PC-9 (cell line): ENCODE data around the gene LAPTM5. TPM values are rescaled to one million over a fixed set of nuclear protein-coding genes. Genes with fewer than 3 reads are reported as not detected.

ENCODE experiments used
- BruUV-seq: library from RNA; stranded (reverse); fragments of 400-500 nt; replicated peaks from 2 replicates; lab custom pipeline; 2021; lab: Mats Ljungman, UMichigan
- CTCF ChIA-PET: fragments of 300-600 bp; sonication (Branson Sonifier 250); formaldehyde crosslinking; loops from one replicate; lab custom pipeline; 2022; ENCODE audit warnings: antibody characterized with exemption; lab: Charles Lee
- POLR2A ChIA-PET: fragments of 300-600 bp; sonication (Branson Sonifier 250); formaldehyde crosslinking; loops from one replicate; lab custom pipeline; 2022; ENCODE audit warnings: antibody characterized with exemption; ENCODE audit not compliant: unreplicated experiment; lab: Charles Lee
- DNase-seq, 2 experiments: peaks; one replicate each; pipeline versions ENCODE4 v3.0.0 to v3.0.0-alpha.2; 2015 to 2022; ENCODE audit warnings: mixed read lengths in 1 of 2
- H2AFZ ChIP-seq: fragments of 200-600 bp; sonication (generic); 2 replicates; pipeline ENCODE4 v1.8.1; 2017; ENCODE audit warnings: antibody characterized with exemption
- H3F3A ChIP-seq: fragments of 200-600 bp; sonication (generic); 2 replicates; pipeline ENCODE4 v1.8.1; 2017; ENCODE audit warnings: antibody characterized with exemption, mild to moderate bottlenecking, low read depth; ENCODE audit not compliant: insufficient read depth
- H3K27ac ChIP-seq: fragments of 200-600 bp; sonication (generic); 2 replicates; pipeline ENCODE4 v1.6.1; 2016; ENCODE audit warnings: mixed run types
- H3K27me3 ChIP-seq: fragments of 200-600 bp; sonication (generic); 2 replicates; pipeline ENCODE4 v1.6.1; 2016; ENCODE audit warnings: low read depth, mixed run types; ENCODE audit not compliant: insufficient read depth
- H3K36me3 ChIP-seq: fragments of 200-600 bp; sonication (generic); 2 replicates; pipeline ENCODE4 v1.6.1; 2016; ENCODE audit warnings: low read depth, mixed run types
- H3K4me1 ChIP-seq: fragments of 200-600 bp; sonication (generic); replicated peaks from 2 replicates; pipeline ENCODE4 v1.6.1; 2016; ENCODE audit warnings: mixed run types; ENCODE audit not compliant: insufficient read depth
- H3K4me2 ChIP-seq: fragments of 200-600 bp; sonication (generic); 2 replicates; pipeline ENCODE4 v1.6.1; 2017; ENCODE audit warnings: mixed run types
- H3K4me3 ChIP-seq: fragments of 200-600 bp; sonication (generic); 2 replicates; pipeline ENCODE4 v1.6.1; 2016; ENCODE audit warnings: mixed run types
- H3K79me2 ChIP-seq: fragments of 200-600 bp; sonication (generic); 2 replicates; pipeline ENCODE4 v1.6.1; 2017; ENCODE audit warnings: low read depth, mixed run types
- H3K9me2 ChIP-seq: fragments of 200-600 bp; sonication (generic); 2 replicates; pipeline ENCODE4 v1.8.1; 2017; ENCODE audit warnings: mild to moderate bottlenecking; ENCODE audit not compliant: insufficient read depth
- H3K9me3 ChIP-seq: fragments of 200-600 bp; sonication (generic); 2 replicates; pipeline ENCODE4 v1.8.1; 2016; ENCODE audit warnings: low read depth; ENCODE audit not compliant: insufficient read depth
- H4K20me1 ChIP-seq: fragments of 200-600 bp; sonication (generic); 2 replicates; pipeline ENCODE4 v1.8.1; 2017; ENCODE audit not compliant: insufficient read depth
- EZH2 ChIP-seq: fragments of 200-600 bp; sonication (generic); IDR thresholded peaks from 2 replicates; pipeline ENCODE4 v1.8.0; 2017; ENCODE audit warnings: antibody characterized with exemption, low read depth
- intact Hi-C: fragments of 100-400 bp; cut with micrococcal nuclease; formaldehyde crosslinking; loops from one replicate; pipeline ENCODE4 v1.10.0; 2022; ENCODE audit not compliant: unreplicated experiment
- total RNA-seq: library from RNA; stranded (reverse); gene quantifications from 2 replicates; pipeline ENCODE4 v1.2.3, GENCODE V29; 2021
- TF ChIP-seq, protein P1 (sequence below): fragments of 200-600 bp; sonication (generic); conservative IDR thresholded peaks from 2 replicates; pipeline ENCODE4 v1.6.1; 2017; ENCODE audit warnings: mixed run types, antibody characterized with exemption, mild to moderate bottlenecking, moderate library complexity

LAPTM5 gene
- total RNA-seq, 1 experiment from 2014 or later = 5.0 TPM

DNA sequence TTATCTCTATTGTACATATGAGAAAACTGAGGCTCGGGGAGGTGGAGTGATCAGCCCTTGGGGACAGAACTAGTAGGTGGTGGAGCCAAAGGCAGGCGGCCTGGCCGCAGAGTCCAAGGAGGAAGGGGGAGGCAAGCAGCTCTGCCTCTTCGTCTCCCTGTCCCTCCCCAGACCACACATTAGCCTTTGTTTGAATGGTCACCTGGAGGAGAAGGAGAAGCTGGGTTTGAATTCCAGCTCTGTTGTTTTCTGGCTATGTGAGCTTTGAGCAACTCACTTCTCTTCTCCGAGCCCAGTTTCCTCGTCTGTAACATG lies 21.4 kb upstream of the LAPTM5 start:
- CTCF ChIA-PET = interaction anchor here (1.1 to 2.8 kb wide), 3 partner anchors 51 to 132 kb away, joined by 4 to 84 read pairs (median 13); no protein-coding TSS in a partner anchor
- Histone ChIP-seq H3K27me3 (no peaks in the 10 kb centered on the region), H3K9me3 (no peaks in the 10 kb centered on the region), H3K36me3 (no peaks in the 10 kb centered on the region), H3K4me2 (no peak overlapping the region), H3K4me3 (no peak overlapping the region), H3K27ac (no peak overlapping the region), H4K20me1 (no peaks in the 10 kb centered on the region), H3K79me2 (no peaks in the 10 kb centered on the region), H3K4me1 (peaks cover 10% of the 10 kb centered on the region; the same call in 1 of the 2 replicates), H3K9me2 (no peaks in the 10 kb centered on the region), H3F3A (0 out of 2 replicates have a peak, but pooled peaks cover 4% of the 10 kb centered on the region), H2AFZ (no peak overlapping the region)
- no peak for DNase-seq
- no TSS peak for BruUV-seq
- TF ChIP-seq, protein P1, sequence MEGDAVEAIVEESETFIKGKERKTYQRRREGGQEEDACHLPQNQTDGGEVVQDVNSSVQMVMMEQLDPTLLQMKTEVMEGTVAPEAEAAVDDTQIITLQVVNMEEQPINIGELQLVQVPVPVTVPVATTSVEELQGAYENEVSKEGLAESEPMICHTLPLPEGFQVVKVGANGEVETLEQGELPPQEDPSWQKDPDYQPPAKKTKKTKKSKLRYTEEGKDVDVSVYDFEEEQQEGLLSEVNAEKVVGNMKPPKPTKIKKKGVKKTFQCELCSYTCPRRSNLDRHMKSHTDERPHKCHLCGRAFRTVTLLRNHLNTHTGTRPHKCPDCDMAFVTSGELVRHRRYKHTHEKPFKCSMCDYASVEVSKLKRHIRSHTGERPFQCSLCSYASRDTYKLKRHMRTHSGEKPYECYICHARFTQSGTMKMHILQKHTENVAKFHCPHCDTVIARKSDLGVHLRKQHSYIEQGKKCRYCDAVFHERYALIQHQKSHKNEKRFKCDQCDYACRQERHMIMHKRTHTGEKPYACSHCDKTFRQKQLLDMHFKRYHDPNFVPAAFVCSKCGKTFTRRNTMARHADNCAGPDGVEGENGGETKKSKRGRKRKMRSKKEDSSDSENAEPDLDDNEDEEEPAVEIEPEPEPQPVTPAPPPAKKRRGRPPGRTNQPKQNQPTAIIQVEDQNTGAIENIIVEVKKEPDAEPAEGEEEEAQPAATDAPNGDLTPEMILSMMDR = no peak
- no peak for TF ChIP-seq EZH2
- intact Hi-C loops = loop anchor here (1.0 kb wide), 1 partner anchor 60 kb away; no protein-coding TSS in a partner anchor
- POLR2A ChIA-PET = no interaction called here

DNA sequence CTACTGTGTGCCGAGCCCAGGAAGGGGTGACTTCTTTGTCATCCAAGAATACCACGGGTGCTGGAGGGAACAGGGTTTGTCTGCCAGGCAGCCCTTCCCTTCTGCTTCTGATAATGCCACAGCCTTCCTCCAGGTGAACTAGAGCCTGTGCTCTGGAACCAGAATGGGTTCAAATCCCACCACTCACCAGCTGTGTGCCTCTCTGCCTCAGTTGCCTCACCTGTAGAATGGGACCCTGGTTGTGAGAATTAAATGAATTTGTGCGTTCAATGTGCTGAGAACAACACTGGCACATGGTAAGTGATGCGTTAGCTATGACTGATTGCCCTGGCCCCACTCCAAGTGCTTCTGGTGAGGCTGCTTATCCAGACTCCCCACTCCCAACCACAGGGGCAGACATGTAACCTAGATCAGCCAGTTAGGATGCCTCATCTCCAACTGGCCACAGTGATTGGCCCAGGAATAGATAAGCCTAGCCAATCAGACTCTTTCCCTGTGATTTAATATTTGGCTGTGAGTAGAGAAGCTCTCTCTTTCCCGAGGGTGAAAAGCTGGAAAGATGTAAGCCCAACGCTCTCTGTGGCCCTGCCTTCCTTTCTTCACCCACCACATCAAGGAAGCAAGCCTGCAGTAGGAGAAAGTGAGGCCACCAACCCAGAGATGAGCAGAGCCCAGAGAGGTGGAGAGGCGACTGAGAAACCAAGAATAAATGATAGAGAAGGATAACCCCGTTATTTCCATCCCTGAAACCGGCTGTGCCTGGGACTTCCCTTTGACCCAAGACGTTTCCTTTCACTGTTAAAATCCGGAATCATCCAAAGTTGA lies 20.8 kb upstream of the LAPTM5 start:
- no peak for TF ChIP-seq EZH2
- TF ChIP-seq, protein P1 = no peak
- H3K9me2 ChIP-seq = no peaks in the 10 kb centered on the region
- no peak overlapping the region for H3K27ac ChIP-seq
- no peaks in the 10 kb centered on the region for H3K79me2 ChIP-seq
- no peaks in the 10 kb centered on the region for H4K20me1 ChIP-seq
- H3K4me1 ChIP-seq = peaks cover 10% of the 10 kb centered on the region; the same call in 1 of the 2 replicates
- BruUV-seq = no TSS peak
- ChIA-PET CTCF (interaction anchor here (1.1 to 2.8 kb wide), 4 partner anchors 51 to 132 kb away, joined by 4 to 84 read pairs (median 9); no protein-coding TSS in a partner anchor), POLR2A (no interaction called here)
- DNase-seq = peak; percentile 51 to 65
- intact Hi-C loops = no loop called here
- H3K4me2 ChIP-seq = no peak overlapping the region
- H3F3A ChIP-seq = 0 out of 2 replicates have a peak, but pooled peaks cover 4% of the 10 kb centered on the region
- no peak overlapping the region for H3K4me3 ChIP-seq
- no peaks in the 10 kb centered on the region for H3K9me3 ChIP-seq
- H3K27me3 ChIP-seq = no peaks in the 10 kb centered on the region
- no peak overlapping the region for H2AFZ ChIP-seq
- no peaks in the 10 kb centered on the region for H3K36me3 ChIP-seq

DNA sequence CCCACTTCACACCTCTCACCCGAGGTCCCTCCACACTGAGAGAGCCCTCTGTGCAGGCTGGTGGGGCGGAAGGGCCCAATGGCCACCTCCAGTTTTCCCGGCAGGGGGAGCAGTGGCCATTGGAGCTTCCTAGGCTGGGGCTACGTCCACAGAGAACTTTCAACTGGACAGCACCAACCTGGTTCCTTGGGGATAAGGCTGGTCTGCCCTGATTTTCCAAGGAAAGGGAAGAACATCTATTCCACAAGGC lies 20.3 kb upstream of the LAPTM5 start:
- no TSS peak for BruUV-seq
- Histone ChIP-seq H3K36me3 (no peaks in the 10 kb centered on the region), H3K9me3 (no peaks in the 10 kb centered on the region), H2AFZ (no peak overlapping the region), H3F3A (0 out of 2 replicates have a peak, but pooled peaks cover 4% of the 10 kb centered on the region), H3K4me2 (no peak overlapping the region), H3K27me3 (no peaks in the 10 kb centered on the region), H3K9me2 (no peaks in the 10 kb centered on the region), H3K4me3 (no peak overlapping the region), H3K79me2 (no peaks in the 10 kb centered on the region), H4K20me1 (no peaks in the 10 kb centered on the region), H3K4me1 (peaks cover 10% of the 10 kb centered on the region; the same call in 1 of the 2 replicates), H3K27ac (no peak overlapping the region)
- TF ChIP-seq EZH2 = no peak
- DNase-seq = no peak
- ChIA-PET POLR2A (no interaction called here), CTCF (interaction anchor here (1.1 to 2.8 kb wide), 2 partner anchors 50 to 58 kb away, joined by 5 to 84 read pairs; no protein-coding TSS in a partner anchor)
- intact Hi-C loops = no loop called here
